TTC549 (cell line): Measurements from ENCODE around the gene SCN8A.

ENCODE experiments used
- FAIRE-seq: peaks from 2 replicates; lab custom pipeline; 2012; peaks lifted over from hg19 to GRCh38; lab: Jason Lieb, UNC

SCN8A gene

GRCh38 chr12:51836041-51836826 is 245.2 kb downstream of the SCN8A start:
- no peak for FAIRE-seq

- no peak for FAIRE-seq
Observed at GRCh38 chr12:51836827-51837173, 245.8 kb downstream of the SCN8A start.

GRCh38 chr12:51837286-51837685 is 246.3 kb downstream of the SCN8A start:
- no peak for FAIRE-seq

GRCh38 chr12:51838036-51838435 is 247.0 kb downstream of the SCN8A start:
- FAIRE-seq, result no peak

GRCh38 chr12:51838762-51839161 is 247.7 kb downstream of the SCN8A start:
- FAIRE-seq, result no peak

GRCh38 chr12:51839310-51839947 is 248.4 kb downstream of the SCN8A start:
- FAIRE-seq, result no peak

GRCh38 chr12:51840966-51841365 is 249.9 kb downstream of the SCN8A start:
- no peak for FAIRE-seq

- FAIRE-seq, result no peak
Observed at GRCh38 chr12:51841727-51842126, 250.7 kb downstream of the SCN8A start.

- FAIRE-seq, result no peak
Observed at GRCh38 chr12:51844854-51845253, 253.8 kb downstream of the SCN8A start.

- FAIRE-seq, result no peak
Observed at GRCh38 chr12:51845482-51845881, 254.4 kb downstream of the SCN8A start.

- FAIRE-seq, result no peak
Observed at GRCh38 chr12:51846271-51846691, 255.2 kb downstream of the SCN8A start.

- no peak for FAIRE-seq
Observed at GRCh38 chr12:51846911-51847642, 256.0 kb downstream of the SCN8A start.

- FAIRE-seq, result no peak
Observed at GRCh38 chr12:51847643-51848325, 256.8 kb downstream of the SCN8A start.

GRCh38 chr12:51848326-51848727 is 257.3 kb downstream of the SCN8A start, which contains the start of gene FIGNL2:
TSS of gene FIGNL2 (minus strand) at chr12:51848718. CDS start at chr12:51822413, 26,305 bp downstream.
- no peak for FAIRE-seq

GRCh38 chr12:51848841-51849735 is 258.1 kb downstream of the SCN8A start:
- FAIRE-seq, result no peak

- no peak for FAIRE-seq
Observed at GRCh38 chr12:51850081-51850964, 259.3 kb downstream of the SCN8A start.

- FAIRE-seq, result no peak
Observed at GRCh38 chr12:51850965-51851299, 259.9 kb downstream of the SCN8A start.

GRCh38 chr12:51851413-51852124 is 260.5 kb downstream of the SCN8A start:
- no peak for FAIRE-seq

- no peak for FAIRE-seq
Observed at GRCh38 chr12:51852404-51853137, 261.5 kb downstream of the SCN8A start.
